ENCODE results near the gene AMPD1. TPM values are rescaled to one million over a fixed set of nuclear protein-coding genes. Genes with fewer than 3 reads are reported as not detected.

Gene AMPD1
- polyA plus RNA-seq, 1 donor (not counting 4 experiments of a cell fraction or from before 2014, with no cell fraction given): not detected

DNA sequence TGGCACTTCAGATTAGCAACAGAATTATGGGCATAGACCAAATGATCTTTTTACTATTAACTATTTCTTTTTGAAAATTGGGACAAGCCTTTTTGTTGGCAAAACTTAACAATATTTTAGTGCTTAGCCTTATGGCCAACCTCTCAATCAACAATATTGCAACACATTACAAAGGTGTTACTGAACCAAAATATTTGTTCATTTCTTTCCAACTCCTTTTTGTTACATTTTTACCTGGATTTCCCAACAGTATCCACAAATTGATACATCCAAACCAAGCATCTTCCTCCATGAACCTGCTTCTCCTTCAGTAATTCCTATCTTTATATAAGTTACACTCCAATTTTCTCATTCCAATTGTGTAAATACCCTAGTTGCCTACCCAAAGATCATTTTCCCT lies 1.5 kb upstream of the AMPD1 start:
- H4K20me1 ChIP-seq (ENCODE audit: control insufficient read depth, extremely low read depth, insufficient read depth, low read length): no peaks in the 10 kb centered on the region
- DNase-seq (ENCODE audit: low read depth, low spot score) (no peak), FAIRE-seq (no peak)
- no peaks in the 10 kb centered on the region for H3K36me3 ChIP-seq (ENCODE audit: control insufficient read depth in 2 of 2, extremely low read depth in 1 of 2, insufficient read depth in 2 of 2, low read length in 2 of 2)
- no peak overlapping the region for H3K9ac ChIP-seq (ENCODE audit: control insufficient read depth, extremely low read depth, insufficient read depth, low read length)
- H3K4me1 ChIP-seq (ENCODE audit: control insufficient read depth, extremely low read depth, insufficient read depth, low read length): no peaks in the 10 kb centered on the region
- H3K79me2 ChIP-seq (ENCODE audit: control insufficient read depth, insufficient read depth, low read length): no peaks in the 10 kb centered on the region
- H2AFZ ChIP-seq (ENCODE audit: control insufficient read depth, low read length): no peak overlapping the region
- H3K9me1 ChIP-seq (ENCODE audit: control insufficient read depth, extremely low read depth, insufficient read depth, low read length): no peaks in the 10 kb centered on the region
- H3K27ac ChIP-seq (ENCODE audit: control insufficient read depth, insufficient read depth, low read length): no peak overlapping the region
- H3K4me2 ChIP-seq (ENCODE audit: control insufficient read depth, extremely low read depth, insufficient read depth, low read depth, low read length): no peak overlapping the region
- no peaks in the 10 kb centered on the region for H3K9me3 ChIP-seq (ENCODE audit: control insufficient read depth, low read depth, low read length)
- no peaks in the 10 kb centered on the region for H3K27me3 ChIP-seq (ENCODE audit: control insufficient read depth, extremely low read depth, insufficient read depth, low read length)
- H3K4me3 ChIP-seq (ENCODE audit: control insufficient read depth in 2 of 3, extremely low read depth in 1 of 3, insufficient read depth in 2 of 3, low read depth in 1 of 3, low read length in 3 of 3): no peak overlapping the region
- TF ChIP-seq CTCF (optimal IDR thresholded peaks at IDR 0.05 in 1 of 3, IDR thresholded peaks at IDR 0.05 in 1 of 3, conservative IDR thresholded peaks at IDR 0.05 in 1 of 3; ENCODE audit: extremely low read depth in 1 of 3, insufficient read depth in 2 of 3, low read length in 3 of 3) (no peak), EZH2 (IDR thresholded peaks at IDR 0.05; ENCODE audit: low read length) (no peak)
- dilution Hi-C loops (cut with MboI; ENCODE audit: extremely low pct_ligation_motif_present, low sequenced_read_pairs): no loop called here

DNA sequence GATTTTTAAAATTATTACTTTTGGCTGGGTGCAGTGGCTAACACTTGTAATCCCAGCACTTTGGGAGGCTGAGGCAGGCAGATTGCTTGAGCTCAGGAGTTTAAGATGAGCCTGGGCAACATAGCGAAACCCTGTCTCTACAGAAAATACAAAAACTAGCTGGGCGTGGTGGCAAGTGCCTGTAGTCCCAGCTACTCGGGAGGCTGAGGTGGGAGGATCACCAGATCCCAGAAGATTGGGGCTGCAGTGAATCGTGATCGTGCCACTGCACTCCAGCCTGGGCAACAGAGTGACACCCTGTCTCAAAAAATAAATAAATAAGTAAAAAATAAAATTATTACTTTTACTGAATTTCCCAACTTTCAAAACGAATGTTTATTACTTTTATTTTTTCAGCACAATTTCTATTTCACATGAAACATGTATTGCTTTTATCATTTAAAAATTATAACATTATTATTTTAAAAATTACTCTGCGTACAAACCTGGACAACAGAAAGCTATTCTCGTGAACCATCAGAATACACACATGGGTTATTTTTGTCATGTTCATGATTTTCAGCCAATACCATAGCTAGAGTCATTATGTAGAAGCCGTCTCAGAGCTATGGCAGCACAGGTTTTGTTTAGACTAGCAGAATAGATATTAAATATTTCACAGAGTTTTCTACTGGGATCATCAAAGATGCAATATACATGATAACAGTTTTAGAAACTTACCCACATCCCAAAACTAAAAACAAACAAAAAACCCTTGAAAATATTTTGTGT lies 621 bp downstream of the AMPD1 start:
- TF ChIP-seq CTCF (optimal IDR thresholded peaks at IDR 0.05 in 1 of 3, IDR thresholded peaks at IDR 0.05 in 1 of 3, conservative IDR thresholded peaks at IDR 0.05 in 1 of 3; ENCODE audit: extremely low read depth in 1 of 3, insufficient read depth in 2 of 3, low read length in 3 of 3): no peak
- TF ChIP-seq EZH2 (IDR thresholded peaks at IDR 0.05; ENCODE audit: low read length): no peak
- Histone ChIP-seq H3K36me3 (ENCODE audit: control insufficient read depth in 2 of 2, extremely low read depth in 1 of 2, insufficient read depth in 2 of 2, low read length in 2 of 2) (no peaks in the 10 kb centered on the region), H2AFZ (ENCODE audit: control insufficient read depth, low read length) (no peak overlapping the region), H3K9me1 (ENCODE audit: control insufficient read depth, extremely low read depth, insufficient read depth, low read length) (no peaks in the 10 kb centered on the region), H4K20me1 (ENCODE audit: control insufficient read depth, extremely low read depth, insufficient read depth, low read length) (no peaks in the 10 kb centered on the region), H3K9me3 (ENCODE audit: control insufficient read depth, low read depth, low read length) (no peaks in the 10 kb centered on the region), H3K4me1 (ENCODE audit: control insufficient read depth, extremely low read depth, insufficient read depth, low read length) (no peaks in the 10 kb centered on the region), H3K9ac (ENCODE audit: control insufficient read depth, extremely low read depth, insufficient read depth, low read length) (no peak overlapping the region), H3K4me2 (ENCODE audit: control insufficient read depth, extremely low read depth, insufficient read depth, low read depth, low read length) (no peak overlapping the region), H3K27me3 (ENCODE audit: control insufficient read depth, extremely low read depth, insufficient read depth, low read length) (no peaks in the 10 kb centered on the region), H3K27ac (ENCODE audit: control insufficient read depth, insufficient read depth, low read length) (no peak overlapping the region), H3K79me2 (ENCODE audit: control insufficient read depth, insufficient read depth, low read length) (no peaks in the 10 kb centered on the region), H3K4me3 (ENCODE audit: control insufficient read depth in 2 of 3, extremely low read depth in 1 of 3, insufficient read depth in 2 of 3, low read depth in 1 of 3, low read length in 3 of 3) (no peak overlapping the region)
- FAIRE-seq (no peak), DNase-seq (ENCODE audit: low read depth, low spot score) (no peak)
- dilution Hi-C loops (cut with MboI; ENCODE audit: extremely low pct_ligation_motif_present, low sequenced_read_pairs): no loop called here

All from keratinocyte (primary cell).